Loucy (cell line): ENCODE results near the gene NMS.

Source experiments
- H2AFZ ChIP-seq: fragments of 200-600 bp; sonication (generic); 2 replicates; pipeline ENCODE4 v1.6.0; 2016; ENCODE audit warnings: antibody characterized with exemption, mild to moderate bottlenecking, low read length, moderate library complexity
- H3F3A ChIP-seq: fragments of 200-600 bp; 2 replicates; pipeline ENCODE4 v1.6.0; 2016; ENCODE audit warnings: antibody characterized with exemption, low read depth, mild to moderate bottlenecking
- H3K27me3 ChIP-seq: fragments of 200-600 bp; sonication (generic); 2 replicates; pipeline ENCODE4 v1.6.1; 2014; ENCODE audit warnings: low read length, mild to moderate bottlenecking; ENCODE audit not compliant: insufficient read depth, poor library complexity, severe bottlenecking
- H3K36me3 ChIP-seq: fragments of 200-600 bp; sonication (generic); 2 replicates; pipeline ENCODE4 v1.6.1; 2016; ENCODE audit warnings: low read length; ENCODE audit not compliant: insufficient read depth
- H3K4me1 ChIP-seq: fragments of 200-600 bp; sonication (generic); 2 replicates; pipeline ENCODE4 v1.5.1; 2014; ENCODE audit warnings: low read length, mild to moderate bottlenecking; ENCODE audit not compliant: insufficient read depth, poor library complexity, severe bottlenecking
- H3K4me2 ChIP-seq: fragments of 200-600 bp; sonication (generic); 2 replicates; pipeline ENCODE4 v1.6.0; 2014; ENCODE audit warnings: antibody characterized with exemption, low read length, low read depth, mild to moderate bottlenecking; ENCODE audit not compliant: poor library complexity, severe bottlenecking
- H3K4me3 ChIP-seq: fragments of 200-600 bp; sonication (generic); 2 replicates; pipeline ENCODE4 v1.5.1; 2014; ENCODE audit warnings: low read length, mild to moderate bottlenecking, mixed read lengths; ENCODE audit not compliant: poor library complexity, severe bottlenecking
- H3K79me2 ChIP-seq: fragments of 200-600 bp; sonication (generic); 2 replicates; pipeline ENCODE4 v1.6.1; 2014; ENCODE audit warnings: low read length; ENCODE audit not compliant: insufficient read depth
- H3K9ac ChIP-seq: fragments of 200-600 bp; sonication (generic); 2 replicates; pipeline ENCODE4 v1.6.0; 2014; ENCODE audit warnings: mild to moderate bottlenecking, low read depth, low read length, moderate library complexity; ENCODE audit not compliant: poor library complexity, severe bottlenecking
- H3K9me2 ChIP-seq: fragments of 200-600 bp; sonication (generic); replicated peaks from 2 replicates; pipeline ENCODE4 v1.6.1; 2016; ENCODE audit warnings: low read depth, low read length, mixed read lengths
- H3K9me3 ChIP-seq: fragments of 200-600 bp; sonication (generic); 2 replicates; pipeline ENCODE4 v1.6.1; 2014; ENCODE audit warnings: mild to moderate bottlenecking, antibody characterized with exemption, low read length, low read depth; ENCODE audit not compliant: insufficient read depth
- H4K20me1 ChIP-seq: fragments of 200-600 bp; sonication (generic); 2 replicates; pipeline ENCODE4 v1.6.0; 2014; ENCODE audit warnings: antibody characterized with exemption, low read length, mild to moderate bottlenecking; ENCODE audit not compliant: insufficient read depth, poor library complexity, severe bottlenecking
- CTCF ChIP-seq: fragments of 200-600 bp; sonication (generic); conservative IDR thresholded peaks from 2 replicates; pipeline ENCODE4 v1.5.1; 2014; ENCODE audit warnings: mild to moderate bottlenecking, antibody characterized with exemption, low read length
- EZH2phosphoT487 ChIP-seq: fragments of 200-600 bp; IDR thresholded peaks from 2 replicates; pipeline ENCODE4 v1.6.1; 2018; ENCODE audit warnings: antibody characterized with exemption, mild to moderate bottlenecking, moderate library complexity, borderline replicate concordance

NMS gene

GRCh38 chr2:100526868-100527267 is 56.6 kb downstream of the NMS start:
- no peaks in the 10 kb centered on the region for H3K9me3 ChIP-seq
- no peaks in the 10 kb centered on the region for H3K9me2 ChIP-seq
- H3K4me3 ChIP-seq, result no peak overlapping the region
- no peak overlapping the region for H2AFZ ChIP-seq
- H4K20me1 ChIP-seq, result no peaks in the 10 kb centered on the region
- no peaks in the 10 kb centered on the region for H3K36me3 ChIP-seq
- H3K27me3 ChIP-seq, result no peaks in the 10 kb centered on the region
- no peaks in the 10 kb centered on the region for H3F3A ChIP-seq
- H3K9ac ChIP-seq, result no peak overlapping the region
- H3K79me2 ChIP-seq, result no peaks in the 10 kb centered on the region
- no peaks in the 10 kb centered on the region for H3K4me1 ChIP-seq
- no peak for TF ChIP-seq CTCF
- no peak for TF ChIP-seq EZH2phosphoT487
- no peak overlapping the region for H3K4me2 ChIP-seq

- H3K9ac ChIP-seq, result no peak overlapping the region
- TF ChIP-seq EZH2phosphoT487, result no peak
- no peak for TF ChIP-seq CTCF
- no peaks in the 10 kb centered on the region for H3K79me2 ChIP-seq
- no peak overlapping the region for H3K4me2 ChIP-seq
- H3K27me3 ChIP-seq, result no peaks in the 10 kb centered on the region
- H4K20me1 ChIP-seq, result no peaks in the 10 kb centered on the region
- no peaks in the 10 kb centered on the region for H3F3A ChIP-seq
- no peaks in the 10 kb centered on the region for H3K9me2 ChIP-seq
- H3K4me1 ChIP-seq, result no peaks in the 10 kb centered on the region
- no peak overlapping the region for H3K4me3 ChIP-seq
- no peak overlapping the region for H2AFZ ChIP-seq
- H3K9me3 ChIP-seq, result no peaks in the 10 kb centered on the region
- H3K36me3 ChIP-seq, result no peaks in the 10 kb centered on the region
These were observed 57.2 kb downstream of the NMS start for GRCh38 chr2:100527440-100528015.

- TF ChIP-seq CTCF (no peak), EZH2phosphoT487 (no peak)
- no peaks in the 10 kb centered on the region for H3K9me2 ChIP-seq
- no peak overlapping the region for H3K9ac ChIP-seq
- H3K4me3 ChIP-seq, result no peak overlapping the region
- H3K4me2 ChIP-seq, result no peak overlapping the region
- H4K20me1 ChIP-seq, result no peaks in the 10 kb centered on the region
- no peaks in the 10 kb centered on the region for H3K27me3 ChIP-seq
- H3K79me2 ChIP-seq, result no peaks in the 10 kb centered on the region
- no peaks in the 10 kb centered on the region for H3K36me3 ChIP-seq
- no peaks in the 10 kb centered on the region for H3K9me3 ChIP-seq
- H2AFZ ChIP-seq, result no peak overlapping the region
- no peaks in the 10 kb centered on the region for H3F3A ChIP-seq
- H3K4me1 ChIP-seq, result no peaks in the 10 kb centered on the region
These were observed 58.9 kb downstream of the NMS start for GRCh38 chr2:100529176-100529575.
